Left ventricle myocardium inferior (tissue), 1 donor: ENCODE data around the gene GNG14. TPM values are rescaled to one million over a fixed set of nuclear protein-coding genes. Genes with fewer than 3 reads are reported as not detected.
"Not testable (repeated sequence)": the region's sequence is repeated elsewhere in the genome, so short reads cannot be mapped to it uniquely, and the experiment has no call there.

Experiments used
- DNase-seq: peaks from one replicate; pipeline ENCODE4 v3.0.0-alpha.2; 2020
- H3K27ac ChIP-seq: fragments of 200-600 bp; replicated peaks from 2 replicates; pipeline ENCODE4 v1.8.0; 2021
- H3K27me3 ChIP-seq: fragments of 200-600 bp; 2 replicates; pipeline ENCODE4 v1.8.0; 2021; ENCODE audit warnings: low read depth
- H3K36me3 ChIP-seq: fragments of 200-600 bp; 2 replicates; pipeline ENCODE4 v1.8.0; 2021
- H3K4me1 ChIP-seq: fragments of 200-600 bp; 2 replicates; pipeline ENCODE4 v1.8.0; 2021
- H3K4me3 ChIP-seq: fragments of 200-600 bp; 2 replicates; pipeline ENCODE4 v1.8.0; 2021; ENCODE audit warnings: mild to moderate bottlenecking, moderate library complexity
- H3K9me3 ChIP-seq: fragments of 200-600 bp; replicated peaks from 2 replicates; pipeline ENCODE4 v1.8.0; 2021
- intact Hi-C: fragments of 100-400 bp; cut with micrococcal nuclease; formaldehyde crosslinking; loops from one replicate; pipeline ENCODE4 v1.11.0; 2022
- total RNA-seq: library from RNA; stranded (reverse); fragmentation: NEBNext Ultra II Directional; extraction: Animal tissue kit (Norgen Biotek cat#: 25700); gene quantifications from one replicate; pipeline ENCODE4 v1.2.1, GENCODE V29; 2021
- TF ChIP-seq, protein P1 (sequence below): fragments of 200-600 bp; IDR thresholded peaks from 2 replicates; pipeline ENCODE4 v1.8.0; 2021; ENCODE audit warnings: antibody characterized with exemption, mild to moderate bottlenecking, borderline replicate concordance
- donor health status: DM: no; HTN: yes; CAD: no; lungs with severe emphysema.

Gene GNG14
- total RNA-seq, 1 donor from 2014 or later: not detected

DNA sequence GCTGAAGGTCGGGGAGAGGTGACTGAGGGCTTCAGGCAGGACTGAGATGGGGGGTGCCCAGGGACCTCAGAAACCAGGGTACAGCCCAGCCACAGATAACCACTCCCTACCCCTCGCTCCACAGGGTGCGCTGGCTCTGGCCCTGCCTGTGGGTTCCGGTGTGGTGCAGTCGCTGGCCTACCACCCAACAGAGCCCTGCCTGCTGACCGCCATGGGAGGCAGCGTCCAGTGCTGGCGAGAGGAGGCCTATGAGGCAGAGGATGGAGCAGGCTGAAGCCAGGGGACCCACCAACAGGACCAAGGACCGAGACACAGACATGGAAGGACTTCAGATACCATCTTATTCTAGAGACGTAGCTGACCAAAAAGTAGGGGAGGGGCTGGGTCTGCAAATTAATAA is 12.4 kb upstream of the GNG14 start:
- intact Hi-C loops: no loop called here
- Histone ChIP-seq H3K9me3 (no peaks in the 10 kb centered on the region), H3K36me3 (peaks cover 79% of the 10 kb centered on the region), H3K4me3 (no peak overlapping the region), H3K27ac (no peak overlapping the region), H3K27me3 (no peaks in the 10 kb centered on the region), H3K4me1 (peaks cover 11% of the 10 kb centered on the region)
- TF ChIP-seq, protein P1, sequence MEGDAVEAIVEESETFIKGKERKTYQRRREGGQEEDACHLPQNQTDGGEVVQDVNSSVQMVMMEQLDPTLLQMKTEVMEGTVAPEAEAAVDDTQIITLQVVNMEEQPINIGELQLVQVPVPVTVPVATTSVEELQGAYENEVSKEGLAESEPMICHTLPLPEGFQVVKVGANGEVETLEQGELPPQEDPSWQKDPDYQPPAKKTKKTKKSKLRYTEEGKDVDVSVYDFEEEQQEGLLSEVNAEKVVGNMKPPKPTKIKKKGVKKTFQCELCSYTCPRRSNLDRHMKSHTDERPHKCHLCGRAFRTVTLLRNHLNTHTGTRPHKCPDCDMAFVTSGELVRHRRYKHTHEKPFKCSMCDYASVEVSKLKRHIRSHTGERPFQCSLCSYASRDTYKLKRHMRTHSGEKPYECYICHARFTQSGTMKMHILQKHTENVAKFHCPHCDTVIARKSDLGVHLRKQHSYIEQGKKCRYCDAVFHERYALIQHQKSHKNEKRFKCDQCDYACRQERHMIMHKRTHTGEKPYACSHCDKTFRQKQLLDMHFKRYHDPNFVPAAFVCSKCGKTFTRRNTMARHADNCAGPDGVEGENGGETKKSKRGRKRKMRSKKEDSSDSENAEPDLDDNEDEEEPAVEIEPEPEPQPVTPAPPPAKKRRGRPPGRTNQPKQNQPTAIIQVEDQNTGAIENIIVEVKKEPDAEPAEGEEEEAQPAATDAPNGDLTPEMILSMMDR: no peak
- DNase-seq: no peak

DNA sequence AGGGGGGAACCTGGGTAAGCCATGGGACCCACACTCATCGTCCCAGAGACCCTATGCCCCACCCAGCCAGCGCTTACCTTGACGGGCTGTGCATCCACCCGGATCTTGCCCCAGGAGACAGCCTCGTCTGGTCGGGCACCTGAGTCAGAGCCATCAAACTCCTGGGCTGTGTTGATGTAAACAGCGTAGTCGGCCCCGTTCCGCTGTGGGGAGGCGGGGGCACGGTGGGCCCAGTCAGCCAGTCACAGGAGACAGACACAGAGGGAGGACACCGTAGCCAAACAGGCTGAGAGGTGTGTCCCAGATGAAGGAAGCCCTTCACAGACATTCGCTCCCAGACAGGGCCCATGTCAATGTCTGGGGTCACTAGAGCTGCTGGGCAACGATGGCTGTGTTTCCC is 11.9 kb upstream of the GNG14 start:
- Histone ChIP-seq H3K4me3 (no peak overlapping the region), H3K27me3 (no peaks in the 10 kb centered on the region), H3K9me3 (no peaks in the 10 kb centered on the region), H3K27ac (no peak overlapping the region), H3K4me1 (peaks cover 12% of the 10 kb centered on the region), H3K36me3 (peaks cover 79% of the 10 kb centered on the region)
- TF ChIP-seq, protein P1: no peak
- DNase-seq: no peak
- intact Hi-C loops: no loop called here

DNA sequence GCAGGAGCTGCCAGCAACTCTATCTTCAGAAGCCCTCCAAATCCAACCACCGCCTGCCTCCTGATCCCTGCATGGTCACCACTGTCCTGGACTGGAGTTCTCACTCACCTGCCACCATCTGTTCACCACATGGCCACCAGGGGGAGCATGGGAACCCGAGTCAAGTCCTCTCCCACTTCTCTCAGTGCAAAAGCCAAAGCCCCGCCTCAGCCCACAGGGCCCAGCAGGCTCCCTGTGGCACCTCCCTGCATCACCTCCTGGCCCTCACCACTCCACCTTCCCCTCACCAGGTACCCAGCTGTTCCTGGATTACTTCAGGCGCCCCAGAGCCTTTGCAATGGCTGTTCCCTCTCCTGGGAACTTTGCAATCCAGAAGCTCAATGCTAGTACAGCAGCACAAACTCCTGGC is 11.4 kb upstream of the GNG14 start:
- no peak overlapping the region for H3K27ac ChIP-seq
- H3K36me3 ChIP-seq: peaks cover 79% of the 10 kb centered on the region
- intact Hi-C loops: no loop called here

DNA sequence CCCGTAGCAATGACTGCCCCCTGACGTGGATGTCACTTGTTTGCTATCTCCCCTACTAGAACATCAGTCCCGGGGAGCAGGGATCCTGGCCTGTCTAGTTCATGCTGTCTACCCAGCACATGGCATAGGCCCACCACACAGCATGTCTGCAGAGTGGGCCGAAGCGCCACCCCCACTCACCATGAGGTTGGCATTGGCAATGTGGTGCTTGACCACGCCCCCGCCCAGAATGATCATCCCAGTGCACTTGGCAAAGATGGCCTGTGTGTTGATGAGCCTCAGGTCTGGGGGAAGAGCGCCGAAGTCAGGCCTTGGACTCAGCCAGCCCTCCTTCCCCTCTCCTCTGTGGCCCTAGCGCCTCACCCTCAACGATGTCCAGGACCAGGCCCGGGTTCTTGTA is 10.9 kb upstream of the GNG14 start:
- intact Hi-C loops: no loop called here
- Histone ChIP-seq H3K27ac (no peak overlapping the region), H3K4me3 (no peak overlapping the region), H3K9me3 (no peaks in the 10 kb centered on the region), H3K27me3 (no peaks in the 10 kb centered on the region), H3K36me3 (peaks cover 79% of the 10 kb centered on the region), H3K4me1 (peaks cover 20% of the 10 kb centered on the region)
- DNase-seq: no peak
- TF ChIP-seq, protein P1: no peak

More for the DNA sequence above, 11.4 kb upstream of the GNG14 start:
- no peak overlapping the region for H3K4me3 ChIP-seq
- DNase-seq: peak; percentile 78
- H3K27me3 ChIP-seq: no peaks in the 10 kb centered on the region
- peaks cover 16% of the 10 kb centered on the region for H3K4me1 ChIP-seq
- H3K9me3 ChIP-seq: no peaks in the 10 kb centered on the region
- TF ChIP-seq, protein P1: peak; percentile 88

DNA sequence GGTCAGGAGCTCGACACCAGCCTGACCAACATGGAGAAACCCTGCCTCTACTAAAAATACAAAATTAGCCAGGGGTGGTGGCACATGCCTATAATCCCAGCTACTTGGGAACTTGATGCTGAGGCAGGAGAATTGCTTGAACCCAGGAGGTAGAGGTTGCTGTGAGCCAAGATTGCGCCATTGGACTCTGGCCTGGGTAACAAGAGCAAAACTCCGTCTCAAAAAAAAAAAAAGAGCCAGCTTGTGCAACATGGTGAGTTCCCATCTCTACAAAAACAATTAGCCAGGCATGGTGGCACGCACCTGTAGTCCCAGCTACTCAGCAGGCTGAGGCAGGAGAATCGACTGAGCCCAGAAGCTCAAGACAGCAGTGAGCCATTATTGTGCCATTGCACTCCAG is 9.8 kb upstream of the GNG14 start:
- H3K27ac ChIP-seq: not testable (repeated sequence)
- peaks cover 70% of the 10 kb centered on the region for H3K36me3 ChIP-seq

DNA sequence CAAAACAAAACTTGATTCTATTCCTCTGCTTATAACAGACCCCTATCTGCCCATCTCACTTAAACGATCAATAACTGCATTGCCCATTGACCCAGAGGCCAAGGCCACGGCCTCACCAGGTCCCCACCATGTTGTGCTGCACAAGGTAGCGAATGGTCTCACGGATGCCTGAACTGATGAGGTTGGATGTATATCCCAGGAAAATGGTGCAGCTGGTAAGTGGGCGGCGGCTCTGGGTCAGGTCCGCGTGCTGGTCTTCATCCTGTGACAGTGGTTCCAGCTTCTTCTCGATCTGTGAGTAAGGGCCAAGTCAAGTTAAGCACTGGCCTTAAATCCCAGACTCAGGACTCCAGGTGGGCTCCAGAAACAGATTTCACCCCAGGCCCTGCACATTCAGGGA is 7.8 kb upstream of the GNG14 start:
- peaks cover 25% of the 10 kb centered on the region for H3K4me1 ChIP-seq
- H3K36me3 ChIP-seq: peaks cover 51% of the 10 kb centered on the region
- TF ChIP-seq, protein P1: no peak
- H3K4me3 ChIP-seq: no peak overlapping the region
- H3K27ac ChIP-seq: no peak overlapping the region
- H3K27me3 ChIP-seq: no peaks in the 10 kb centered on the region
- intact Hi-C loops: no loop called here
- no peaks in the 10 kb centered on the region for H3K9me3 ChIP-seq
- DNase-seq: no peak

More for the DNA sequence above, 9.8 kb upstream of the GNG14 start:
- peaks cover 25% of the 10 kb centered on the region for H3K4me1 ChIP-seq
- H3K9me3 ChIP-seq, intact Hi-C loops, H3K27me3 ChIP-seq, DNase-seq, H3K4me3 ChIP-seq: not testable (repeated sequence)
